ENCODE measurements around the gene BCL7A. TPM values are rescaled to one million over a fixed set of nuclear protein-coding genes. Genes with fewer than 3 reads are reported as not detected.

BCL7A gene
- total RNA-seq, 1 donor from 2014 or later, result 8.1 TPM

- intact Hi-C loops (cut with DNase I), result no loop called here
Measured at GRCh38 chr12:122082621-122083356, 61.1 kb downstream of the BCL7A start.

GRCh38 chr12:122084857-122085405 lies 63.2 kb downstream of the BCL7A start:
- Histone ChIP-seq H3K27ac (no peak overlapping the region), H3K36me3 (no peaks in the 10 kb centered on the region), H3K9me3 (no peaks in the 10 kb centered on the region), H3K4me3 (no peak overlapping the region), H3K4me1 (peaks cover 88% of the 10 kb centered on the region), H3K27me3 (no peaks in the 10 kb centered on the region)
- TF ChIP-seq POLR2A (IDR thresholded peaks at IDR 0.05) (no peak), POLR2AphosphoS5 (IDR thresholded peaks at IDR 0.05; ENCODE audit: insufficient read depth in 1 of 2, low read depth in 1 of 2) (no peak), CTCF (IDR thresholded peaks at IDR 0.05) (no peak)
- DNase-seq (ENCODE audit: extremely low spot score in 2 of 2), result no peak
- intact Hi-C loops (cut with DNase I), result no loop called here

More at GRCh38 chr12:122082621-122083356, 61.1 kb downstream of the BCL7A start:
- Histone ChIP-seq H3K27me3 (no peaks in the 10 kb centered on the region), H3K4me3 (peak overlapping the region in 1 of 2 donors; percentile 68), H3K4me1 (peaks cover 81% of the 10 kb centered on the region), H3K9me3 (no peaks in the 10 kb centered on the region), H3K36me3 (no peaks in the 10 kb centered on the region), H3K27ac (peak overlapping the region; percentile 84)
- TF ChIP-seq CTCF (IDR thresholded peaks at IDR 0.05), result no peak
- TF ChIP-seq POLR2A (IDR thresholded peaks at IDR 0.05), result no peak
- TF ChIP-seq POLR2AphosphoS5 (IDR thresholded peaks at IDR 0.05; ENCODE audit: insufficient read depth in 1 of 2, low read depth in 1 of 2), result no peak
- no peak for DNase-seq (ENCODE audit: extremely low spot score in 2 of 2)

GRCh38 chr12:122085591-122085990 lies 63.9 kb downstream of the BCL7A start:
- Histone ChIP-seq H3K27me3 (no peaks in the 10 kb centered on the region), H3K4me3 (no peak overlapping the region), H3K36me3 (no peaks in the 10 kb centered on the region), H3K4me1 (peaks cover 89% of the 10 kb centered on the region), H3K9me3 (no peaks in the 10 kb centered on the region), H3K27ac (no peak overlapping the region)
- intact Hi-C loops (cut with DNase I), result no loop called here
- no peak for DNase-seq (ENCODE audit: extremely low spot score in 2 of 2)
- TF ChIP-seq CTCF (IDR thresholded peaks at IDR 0.05), result no peak
- TF ChIP-seq POLR2A (IDR thresholded peaks at IDR 0.05), result no peak
- TF ChIP-seq POLR2AphosphoS5 (IDR thresholded peaks at IDR 0.05; ENCODE audit: insufficient read depth in 1 of 2, low read depth in 1 of 2), result no peak

GRCh38 chr12:122086116-122086515 lies 64.4 kb downstream of the BCL7A start:
- Histone ChIP-seq H3K27ac (no peak overlapping the region), H3K4me3 (no peak overlapping the region), H3K36me3 (no peaks in the 10 kb centered on the region), H3K4me1 (peaks cover 89% of the 10 kb centered on the region), H3K27me3 (no peaks in the 10 kb centered on the region), H3K9me3 (no peaks in the 10 kb centered on the region)
- intact Hi-C loops (cut with DNase I), result no loop called here
- TF ChIP-seq CTCF (IDR thresholded peaks at IDR 0.05), result no peak
- no peak for TF ChIP-seq POLR2A (IDR thresholded peaks at IDR 0.05)
- no peak for TF ChIP-seq POLR2AphosphoS5 (IDR thresholded peaks at IDR 0.05; ENCODE audit: insufficient read depth in 1 of 2, low read depth in 1 of 2)
- DNase-seq (ENCODE audit: extremely low spot score in 2 of 2), result no peak
